K562 (cell line): Measurements from ENCODE around the gene BRD3. TPM values are rescaled to one million over a fixed set of nuclear protein-coding genes. Genes with fewer than 3 reads are reported as not detected.

Source experiments
- ATAC-seq: fragments of 200-7000 bp; cut with Tn5 transposase; 3 replicates; pipeline ENCODE4 v1.9.1; 2020; ENCODE audit warnings: moderate library complexity
- BruUV-seq: library from RNA; stranded (reverse); fragments of 400-500 nt; replicated peaks from 2 replicates; lab custom pipeline; 2021; lab: Mats Ljungman, UMichigan
- CTCF ChIA-PET: fragments of 300-600 bp; formaldehyde crosslinking; extraction: SDS; loops from one replicate; lab custom pipeline; 2021; ENCODE audit warnings: low intra/inter-chr PET ratio; lab: Yijun Ruan, JAX
- POLR2A ChIA-PET: fragments of 300-600, 350-650 bp; sonication (Branson Sonifier 250); formaldehyde crosslinking; extraction: SDS; loops from one replicate; lab custom pipeline; 2021; ENCODE audit warnings: antibody characterized with exemption, inconsistent platforms; lab: Yijun Ruan, JAX
- DNase-seq, 4 experiments: peaks; one replicate each; pipeline versions ENCODE4 v3.0.0 to v3.0.0-alpha.2; 2011 to 2018; ENCODE audit warnings: low spot score in 3 of 4, mixed read lengths in 3 of 4; ENCODE audit errors: extremely low read depth in 1 of 4
- FAIRE-seq: peaks from 2 replicates; lab custom pipeline; 2011; peaks lifted over from hg19 to GRCh38; lab: Jason Lieb, UNC
- H2AFZ ChIP-seq: 2 replicates; pipeline ENCODE4 v1.6.0; 2011; ENCODE audit warnings: low read depth, low read length, control low read depth, inconsistent platforms
- H3K27ac ChIP-seq: fragments of 200-600 bp; 3 replicates; pipeline ENCODE4 v1.8.0; 2011; ENCODE audit warnings: low read depth, mild to moderate bottlenecking, control low read depth, inconsistent platforms, low read length, moderate library complexity, mixed read lengths; ENCODE audit errors: extremely low read depth
- H3K27me3 ChIP-seq, 2 experiments: fragments of 300-600 bp in 1 of 2; 2 replicates in 1 of 2; 3 replicates in 1 of 2; pipeline versions ENCODE4 v1.6.0 to v1.8.0; 2011; ENCODE audit warnings: inconsistent platforms in 2 of 2, low read length in 2 of 2, mild to moderate bottlenecking in 1 of 2, mixed read lengths in 1 of 2, moderate library complexity in 1 of 2; ENCODE audit not compliant: control insufficient read depth in 2 of 2, insufficient read depth in 2 of 2
- H3K36me3 ChIP-seq: fragments of 300-600 bp; 3 replicates; pipeline ENCODE4 v1.8.0; 2011; ENCODE audit warnings: mild to moderate bottlenecking, low read length, inconsistent platforms; ENCODE audit not compliant: control insufficient read depth, insufficient read depth
- H3K4me1 ChIP-seq, 2 experiments: fragments of 200-600 bp in 1 of 2; replicated peaks in 1 of 2; 2 replicates in 1 of 2; 3 replicates in 1 of 2; pipeline versions ENCODE4 v1.5.1 to v1.8.0; 2011; ENCODE audit warnings: inconsistent platforms in 2 of 2, low read length in 2 of 2, mild to moderate bottlenecking in 1 of 2, mixed read lengths in 1 of 2, moderate library complexity in 1 of 2; ENCODE audit not compliant: control insufficient read depth in 2 of 2, insufficient read depth in 2 of 2
- H3K4me2 ChIP-seq: 2 replicates; pipeline ENCODE4 v1.6.1; 2011; ENCODE audit warnings: low read length, control low read depth, inconsistent platforms, mixed read lengths; ENCODE audit not compliant: insufficient read depth
- H3K4me3 ChIP-seq: fragments of 200-600 bp; sonication (generic), shearing (Covaris generic); 2 replicates; pipeline ENCODE4 v1.5.1; 2016; ENCODE audit warnings: control low read depth, inconsistent platforms
- H3K79me2 ChIP-seq: fragments of 200-600 bp; 3 replicates; pipeline ENCODE4 v1.8.0; 2011; ENCODE audit warnings: low read length, inconsistent platforms; ENCODE audit not compliant: control insufficient read depth, insufficient read depth
- H3K9ac ChIP-seq, 2 experiments: 2 replicates each; pipeline versions ENCODE4 v1.6.0 to v1.6.1; 2011; ENCODE audit warnings: low read depth in 2 of 2, low read length in 2 of 2, control low read depth in 1 of 2, inconsistent platforms in 1 of 2, mild to moderate bottlenecking in 1 of 2, mixed read lengths in 1 of 2; ENCODE audit not compliant: insufficient read depth in 1 of 2
- H3K9me1 ChIP-seq: one replicate; pipeline ENCODE4 v1.6.0; 2011; ENCODE audit warnings: inconsistent platforms, mild to moderate bottlenecking, low read length, moderate library complexity; ENCODE audit not compliant: control insufficient read depth, insufficient read depth
- H3K9me3 ChIP-seq: replicated peaks from 2 replicates; pipeline ENCODE4 v1.5.1; 2011; ENCODE audit warnings: low read depth, low read length, inconsistent platforms; ENCODE audit not compliant: control insufficient read depth, insufficient read depth
- H4K20me1 ChIP-seq: replicated peaks from 2 replicates; pipeline ENCODE4 v1.6.1; 2011; ENCODE audit warnings: low read length, inconsistent platforms, mixed read lengths; ENCODE audit not compliant: control insufficient read depth, insufficient read depth
- CEBPZ ChIP-seq: fragments of 150-350 bp; IDR thresholded peaks from 2 replicates; pipeline ENCODE4 v1.6.1; 2014; ENCODE audit warnings: low read depth, mild to moderate bottlenecking, low read length, borderline replicate concordance
- E2F5 ChIP-seq: sonication (generic); formaldehyde crosslinking; IDR thresholded peaks from 2 replicates; pipeline ENCODE4 v1.8.0; 2022; ENCODE audit warnings: mild to moderate bottlenecking, missing genetic modification reagents
- FOXM1 ChIP-seq, 2 experiments: fragments of 450-650 bp in 1 of 2; sonication (generic) in 1 of 2; formaldehyde crosslinking in 1 of 2; IDR thresholded peaks; 2 replicates each; pipeline versions ENCODE4 v1.6.1 to v1.9.0; 2017 to 2022; ENCODE audit warnings: low read depth in 2 of 2, mild to moderate bottlenecking in 2 of 2, missing genetic modification reagents in 1 of 2, moderate library complexity in 1 of 2
- GABPB1 ChIP-seq: sonication (generic); formaldehyde crosslinking; IDR thresholded peaks from 2 replicates; pipeline ENCODE4 v1.8.0; 2022; ENCODE audit warnings: mild to moderate bottlenecking, missing genetic modification reagents
- HNRNPLL ChIP-seq: fragments of 200-400 bp; formaldehyde crosslinking; IDR thresholded peaks from 2 replicates; pipeline ENCODE4 v1.6.1; 2017; ENCODE audit warnings: low read length, low read depth, mild to moderate bottlenecking; ENCODE audit not compliant: poor library complexity, severe bottlenecking
- LARP7 ChIP-seq: fragments of 450-650 bp; IDR thresholded peaks from 2 replicates; pipeline ENCODE4 v1.6.1; 2016
- MITF ChIP-seq: IDR thresholded peaks from 2 replicates; pipeline ENCODE4 v1.6.1; 2014; ENCODE audit warnings: antibody characterized with exemption
- NFRKB ChIP-seq: fragments of 450-650 bp; IDR thresholded peaks from 2 replicates; pipeline ENCODE4 v1.6.1; 2016; ENCODE audit warnings: low read depth
- POLR2AphosphoS5 ChIP-seq: IDR thresholded peaks from 2 replicates; pipeline ENCODE4 v1.6.1; 2011; ENCODE audit warnings: mild to moderate bottlenecking, low read depth, low read length, moderate library complexity; ENCODE audit not compliant: control insufficient read depth, insufficient read depth
- RNF219 ChIP-seq: fragments of 250-450 bp; sonication (Bioruptor Pico); IDR thresholded peaks from 2 replicates; pipeline ENCODE4 v1.5.0; 2022; ENCODE audit warnings: mild to moderate bottlenecking
- SNRNP70 ChIP-seq: fragments of 200-400 bp; formaldehyde crosslinking; optimal IDR thresholded peaks from 2 replicates; pipeline ENCODE3; 2017; ENCODE audit warnings: low read depth, low read length
- ZNF12 ChIP-seq: sonication (generic); formaldehyde crosslinking; IDR thresholded peaks from 2 replicates; pipeline ENCODE4 v1.4.0; 2020; ENCODE audit warnings: mild to moderate bottlenecking, missing genetic modification reagents
- ZNF589 ChIP-seq: fragments of 200-800 bp; sonication (Bioruptor generic); IDR thresholded peaks from 2 replicates; pipeline ENCODE4 v1.6.1; 2016; ENCODE audit warnings: low read depth, missing genetic modification characterization, missing compliant biosample characterization
- whole genome bisulfite sequencing: fragments of 100-300 bp; shearing (Covaris generic); methylation state at CpG from one replicate; pipeline ENCODE4 v1.1.6; 2016; ENCODE audit warnings: low coverage, mixed read lengths; ENCODE audit not compliant: insufficient coverage; ENCODE audit errors: missing lambda C conversion rate; 5-methylcytosine and 5-hydroxymethylcytosine counted together
- in situ Hi-C: fragments of 300-500 bp; cut with MboI; formaldehyde crosslinking; loops from 4 replicates; pipeline ENCODE4 v1.15.0; 2018; ENCODE audit warnings: inconsistent platforms, mixed read lengths
- intact Hi-C: fragments of 100-400 bp; cut with micrococcal nuclease; formaldehyde crosslinking; loops from 2 replicates; pipeline ENCODE4 v1.14.2; 2022
- polyA plus RNA-seq, 8 experiments: library from polyadenylated mRNA; depleted of rRNA in 4 of 8; stranded (reverse) in 5 of 8; unstranded in 3 of 8; fragments of >200 nt; fragmentation: Nextera tagmentation in 2 of 8; fragmentation: Illumina TruSeq in 1 of 8; extraction: Ambion mirVana in 2 of 8; extraction: Trizol in 1 of 8; gene quantifications; 2 replicates each; pipeline versions ENCODE4 v1.2.1 to v1.2.3, GENCODE V29; 2011 to 2014; ENCODE audit warnings: inconsistent platforms in 1 of 8, missing spikeins in 1 of 8
- total RNA-seq, 7 experiments: library from RNA; depleted of rRNA in 6 of 7; stranded (reverse); fragments of >200 nt in 6 of 7; fragmentation: Illumina TruSeq in 2 of 7; extraction: Trizol in 2 of 7; gene quantifications; 2 replicates each; pipeline versions ENCODE4 v1.2.1 to v1.2.3, GENCODE V29; 2011 to 2021; ENCODE audit warnings: low replicate concordance in 1 of 7

Gene BRD3
- total and polyA plus RNA-seq, 9 of the 15 experiments (the other 6 are each of a cell fraction or from before 2014, with no cell fraction given): 0.82 to 37.1 (median 4.2) TPM

DNA sequence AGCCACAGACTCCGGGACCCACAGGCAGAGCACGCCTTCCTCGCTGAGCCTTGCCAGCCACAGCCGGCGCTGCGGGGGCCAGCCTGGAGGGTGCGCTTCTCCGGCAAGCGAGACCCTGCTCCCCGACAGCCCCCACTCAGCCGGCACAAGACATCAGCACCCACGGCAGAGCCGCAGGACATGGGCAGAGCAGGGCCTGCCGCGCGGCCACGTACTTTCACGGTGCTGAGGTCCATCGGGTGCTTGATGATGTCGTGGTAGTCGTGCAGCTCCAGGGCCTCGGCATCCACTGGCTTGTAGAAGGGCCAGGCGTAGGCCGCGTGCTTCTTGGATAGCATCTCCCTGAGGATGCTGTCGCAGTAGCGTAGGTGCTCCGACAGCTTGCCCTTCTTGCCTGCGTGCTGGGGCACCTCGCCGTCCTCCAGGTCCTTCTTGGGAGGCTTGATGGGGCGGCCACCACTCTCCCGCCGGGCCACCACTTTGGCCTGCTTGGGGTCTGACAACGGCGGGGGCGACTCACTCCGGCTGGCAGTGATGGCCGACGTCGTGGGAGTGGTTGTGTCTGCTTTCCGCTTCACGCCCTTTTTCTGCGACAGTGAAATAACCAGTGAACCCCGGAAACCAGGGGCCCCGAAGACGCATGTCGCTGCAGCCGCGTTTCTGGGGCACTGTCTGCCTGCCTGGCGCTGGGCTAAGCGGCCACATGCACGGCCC, 19.8 kb downstream of the BRD3 start:
- peaks cover 65% of the 10 kb centered on the region; the same call in 1 of the 3 replicates for H3K36me3 ChIP-seq
- TF ChIP-seq NFRKB (no peak), ZNF12 (CRISPR knock-in tag) (no peak), LARP7 (no peak), GABPB1 (CRISPR knock-in tag) (no peak), MITF (no peak), POLR2AphosphoS5 (no peak), RNF219 (CRISPR knock-in tag) (no peak), FOXM1 (IDR thresholded peaks at IDR 0.05; ENCODE audit: low read depth) (no peak), FOXM1 (CRISPR knock-in tag; IDR thresholded peaks at IDR 0.05; ENCODE audit: low read depth) (no peak), SNRNP70 (no peak), CEBPZ (no peak), HNRNPLL (no peak), E2F5 (CRISPR knock-in tag) (no peak), ZNF589 (CRISPR knock-in tag) (no peak)

More for the DNA sequence above, 19.8 kb downstream of the BRD3 start:
- no peak overlapping the region for H2AFZ ChIP-seq
- H3K27ac ChIP-seq: no peak overlapping the region
- H3K79me2 ChIP-seq: no peaks in the 10 kb centered on the region
- no peak for ATAC-seq
- H3K27me3 ChIP-seq: no peaks in the 10 kb centered on the region
- peaks cover 0 to 20% of the 10 kb centered on the region in 2 experiments; a peak in 2 of 5 replicates for H3K4me1 ChIP-seq
- DNase-seq: no peak
- H3K9me1 ChIP-seq: no peaks in the 10 kb centered on the region
- H3K4me3 ChIP-seq: no peak overlapping the region
- BruUV-seq: no TSS peak
- WGBS: 95% methylated on average over 35 of the region's 53 CpGs
- CTCF ChIA-PET: no interaction called here
- no peak overlapping the region for H3K4me2 ChIP-seq
- H4K20me1 ChIP-seq: no peaks in the 10 kb centered on the region
- intact Hi-C loops (no loop called here), in situ Hi-C loops (no loop called here)
- H3K9me3 ChIP-seq: no peaks in the 10 kb centered on the region
- FAIRE-seq: no peak
- H3K9ac ChIP-seq: no peak overlapping the region; a peak in 1 of 4 replicates
- POLR2A ChIA-PET: interaction anchor here (0.6 to 1.0 kb wide), 2 partner anchors 10 to 24 kb away, joined by 3 read pairs; no protein-coding TSS in a partner anchor
